Measurements from ENCODE around the gene KAZN.

The KAZN gene

GRCh38 chr1:14895727-14896126, 297.2 kb downstream of the KAZN start:
- no peak for DNase-seq

GRCh38 chr1:14896381-14897079, 298.0 kb downstream of the KAZN start:
- DNase-seq: no peak

- DNase-seq: no peak
Measured at GRCh38 chr1:14897080-14897449, 298.6 kb downstream of the KAZN start.

- no peak for DNase-seq
Measured at GRCh38 chr1:14897547-14897946, 299.1 kb downstream of the KAZN start.

GRCh38 chr1:14897997-14898645, 299.6 kb downstream of the KAZN start:
- no peak for DNase-seq

GRCh38 chr1:14899686-14900085, 301.2 kb downstream of the KAZN start:
- no peak for DNase-seq

GRCh38 chr1:14901371-14901954, 303.0 kb downstream of the KAZN start:
- DNase-seq: no peak

GRCh38 chr1:14903922-14904321, 305.4 kb downstream of the KAZN start:
- DNase-seq: no peak

GRCh38 chr1:14906665-14907064, 308.2 kb downstream of the KAZN start:
- DNase-seq: no peak

GRCh38 chr1:14907416-14907815, 308.9 kb downstream of the KAZN start:
- no peak for DNase-seq

GRCh38 chr1:14909273-14909672, 310.8 kb downstream of the KAZN start:
- no peak for DNase-seq

- DNase-seq: no peak
Measured at GRCh38 chr1:14909920-14910460, 311.5 kb downstream of the KAZN start.

GRCh38 chr1:14910984-14911721, 312.7 kb downstream of the KAZN start:
- no peak for DNase-seq

- no peak for DNase-seq
Measured at GRCh38 chr1:14912839-14913481, 314.5 kb downstream of the KAZN start.

GRCh38 chr1:14913482-14914177, 315.1 kb downstream of the KAZN start:
- no peak for DNase-seq

- DNase-seq: no peak
Measured at GRCh38 chr1:14914351-14914988, 316.0 kb downstream of the KAZN start.

- DNase-seq: peak in 2 of 5 experiments; percentile 26
Measured at GRCh38 chr1:14915356-14916054, 317.0 kb downstream of the KAZN start.

GRCh38 chr1:14919289-14919688, 320.8 kb downstream of the KAZN start:
- DNase-seq: no peak

- DNase-seq: no peak
Measured at GRCh38 chr1:14919751-14920150, 321.3 kb downstream of the KAZN start.

GRCh38 chr1:14921057-14921456, 322.6 kb downstream of the KAZN start:
- DNase-seq: no peak

All from T-helper 2 cell (primary cell).